Liver (tissue), 9 donors: ENCODE results near the gene NAA38. TPM values are rescaled to one million over a fixed set of nuclear protein-coding genes. Genes with fewer than 3 reads are reported as not detected.
A peak's percentile ranks its signal among the peaks of the same experiment; 100 is the strongest.

Experiments
- DNase-seq: peaks from one replicate; pipeline ENCODE4 v3.0.0-alpha.2; 2017; ENCODE audit warnings: low spot score
- H3K27ac ChIP-seq, 2 donors: one replicate each; pipeline ENCODE4 v1.7.0; 2013; ENCODE audit warnings: inconsistent platforms in 2 of 2, low read length in 2 of 2, control low read depth in 1 of 2, low read depth in 1 of 2, mild to moderate bottlenecking in 1 of 2
- H3K27me3 ChIP-seq, 4 donors: one replicate each; pipeline versions ENCODE4 v1.6.1 to v1.7.0; 2013; ENCODE audit warnings: low read length in 3 of 4, inconsistent platforms in 1 of 4, mild to moderate bottlenecking in 1 of 4, moderate library complexity in 1 of 4; ENCODE audit not compliant: control insufficient read depth in 4 of 4, insufficient read depth in 4 of 4
- H3K36me3 ChIP-seq, 4 donors: one replicate each; pipeline versions ENCODE4 v1.6.1 to v1.7.0; 2013; ENCODE audit warnings: low read length in 3 of 4, mild to moderate bottlenecking in 3 of 4, low read depth in 1 of 4, moderate library complexity in 1 of 4; ENCODE audit not compliant: control insufficient read depth in 4 of 4, insufficient read depth in 3 of 4
- H3K4me1 ChIP-seq, 4 donors: one replicate each; pipeline versions ENCODE4 v1.6.1 to v1.7.0; 2013; ENCODE audit warnings: low read length in 3 of 4, mild to moderate bottlenecking in 3 of 4, moderate library complexity in 1 of 4; ENCODE audit not compliant: control insufficient read depth in 4 of 4, insufficient read depth in 4 of 4
- H3K4me3 ChIP-seq, 3 donors: one replicate each; pipeline versions ENCODE4 v1.6.1 to v1.7.0; 2013; ENCODE audit warnings: low read length in 3 of 3, control low read depth in 1 of 3, low read depth in 1 of 3, mild to moderate bottlenecking in 1 of 3
- H3K9ac ChIP-seq, 2 donors: one replicate each; pipeline ENCODE4 v1.7.0; 2013; ENCODE audit warnings: low read length in 2 of 2, mild to moderate bottlenecking in 2 of 2, moderate library complexity in 2 of 2, control low read depth in 1 of 2, low read depth in 1 of 2
- H3K9me3 ChIP-seq, 4 donors: one replicate each; pipeline versions ENCODE4 v1.6.1 to v1.7.0; 2013; ENCODE audit warnings: low read length in 3 of 4; ENCODE audit not compliant: control insufficient read depth in 4 of 4
- EGR1 ChIP-seq, 2 donors: IDR thresholded peaks; 2 replicates each; pipeline ENCODE4 v1.6.1; 2016 to 2018; ENCODE audit warnings: antibody characterized with exemption in 2 of 2, low read depth in 2 of 2
- FOXA1 ChIP-seq: IDR thresholded peaks from 2 replicates; pipeline ENCODE4 v1.6.1; 2016; ENCODE audit warnings: antibody characterized with exemption
- FOXA2 ChIP-seq: IDR thresholded peaks from 2 replicates; pipeline ENCODE4 v1.6.1; 2016; ENCODE audit warnings: antibody characterized with exemption
- GABPA ChIP-seq, 2 donors: IDR thresholded peaks in 1 of 2; conservative IDR thresholded peaks in 1 of 2; 2 replicates each; pipeline ENCODE4 v1.6.1; 2016; ENCODE audit warnings: antibody characterized with exemption in 2 of 2, mild to moderate bottlenecking in 1 of 2, moderate library complexity in 1 of 2
- HNF4A ChIP-seq, 2 donors: conservative IDR thresholded peaks; 2 replicates each; pipeline ENCODE4 v1.6.1; 2016; ENCODE audit warnings: antibody characterized with exemption in 2 of 2, mild to moderate bottlenecking in 2 of 2
- JUND ChIP-seq, 2 donors: IDR thresholded peaks; 2 replicates each; pipeline ENCODE4 v1.6.1; 2016; ENCODE audit warnings: antibody characterized with exemption in 2 of 2
- MAX ChIP-seq: IDR thresholded peaks from 2 replicates; pipeline ENCODE4 v1.6.1; 2016; ENCODE audit warnings: antibody characterized with exemption
- NR2F2 ChIP-seq: IDR thresholded peaks from 2 replicates; pipeline ENCODE4 v1.6.1; 2016; ENCODE audit warnings: antibody characterized with exemption
- RAD21 ChIP-seq, 2 donors: IDR thresholded peaks; 2 replicates each; pipeline ENCODE4 v1.6.1; 2016; ENCODE audit warnings: antibody characterized with exemption in 2 of 2, mild to moderate bottlenecking in 2 of 2
- RXRA ChIP-seq, 2 donors: IDR thresholded peaks; 2 replicates each; pipeline ENCODE4 v1.6.1; 2017 to 2018; ENCODE audit warnings: antibody characterized with exemption in 2 of 2, mild to moderate bottlenecking in 1 of 2
- TAF1 ChIP-seq: conservative IDR thresholded peaks from 2 replicates; pipeline ENCODE4 v1.6.1; 2016; ENCODE audit warnings: antibody characterized with exemption, mild to moderate bottlenecking
- YY1 ChIP-seq: IDR thresholded peaks from 2 replicates; pipeline ENCODE4 v1.6.1; 2016; ENCODE audit warnings: antibody characterized with exemption, mild to moderate bottlenecking
- ZBTB33 ChIP-seq: IDR thresholded peaks from 2 replicates; pipeline ENCODE4 v1.6.1; 2016; ENCODE audit warnings: antibody characterized with exemption
- WGBS: extraction: QIAGEN DNeasy Blood & Tissue Kit; methylation state at CpG from one replicate; pipeline ENCODE4 v1.1.7; 2013; 5-methylcytosine and 5-hydroxymethylcytosine counted together
- polyA plus RNA-seq, 2 donors: library from polyadenylated mRNA; stranded (reverse) in 1 of 2; unstranded in 1 of 2; fragments of 200-250 nt in 1 of 2; fragments of >200 nt in 1 of 2; fragmentation: Nextera tagmentation in 1 of 2; extraction: Ambion mirVana in 1 of 2; gene quantifications; one replicate each; pipeline versions ENCODE4 v1.2.1 to v1.2.3, GENCODE V29; 2013 to 2015
- total RNA-seq, 2 donors: library from RNA; depleted of rRNA; stranded (reverse); fragments of >200 nt; gene quantifications; one replicate each; pipeline ENCODE4 v1.2.3, GENCODE V29; 2014
- TF ChIP-seq, protein P1 (sequence below): IDR thresholded peaks from 2 replicates; pipeline ENCODE4 v1.6.1; 2016; ENCODE audit warnings: antibody characterized with exemption, mild to moderate bottlenecking
- TF ChIP-seq, protein P2 (sequence below): fragments of 150-350 bp; IDR thresholded peaks from 2 replicates; pipeline ENCODE4 v1.5.1; 2017; ENCODE audit warnings: improper control_type of control experiment, low read depth, low read length; ENCODE audit not compliant: missing input control
- donor health status: healthy.
- donor health status: healthy.
- donor health status: healthy.
- donor health status: healthy.
- donor health status: healthy.

The NAA38 gene
- total and polyA plus RNA-seq, 4 donors, result 24.3 to 118 (median 56.8) TPM

- no peak for TF ChIP-seq MAX
- no peak for TF ChIP-seq NR2F2
- no peak for TF ChIP-seq FOXA1
- no peak for TF ChIP-seq JUND (IDR thresholded peaks at IDR 0.05)
- TF ChIP-seq, protein P1, sequence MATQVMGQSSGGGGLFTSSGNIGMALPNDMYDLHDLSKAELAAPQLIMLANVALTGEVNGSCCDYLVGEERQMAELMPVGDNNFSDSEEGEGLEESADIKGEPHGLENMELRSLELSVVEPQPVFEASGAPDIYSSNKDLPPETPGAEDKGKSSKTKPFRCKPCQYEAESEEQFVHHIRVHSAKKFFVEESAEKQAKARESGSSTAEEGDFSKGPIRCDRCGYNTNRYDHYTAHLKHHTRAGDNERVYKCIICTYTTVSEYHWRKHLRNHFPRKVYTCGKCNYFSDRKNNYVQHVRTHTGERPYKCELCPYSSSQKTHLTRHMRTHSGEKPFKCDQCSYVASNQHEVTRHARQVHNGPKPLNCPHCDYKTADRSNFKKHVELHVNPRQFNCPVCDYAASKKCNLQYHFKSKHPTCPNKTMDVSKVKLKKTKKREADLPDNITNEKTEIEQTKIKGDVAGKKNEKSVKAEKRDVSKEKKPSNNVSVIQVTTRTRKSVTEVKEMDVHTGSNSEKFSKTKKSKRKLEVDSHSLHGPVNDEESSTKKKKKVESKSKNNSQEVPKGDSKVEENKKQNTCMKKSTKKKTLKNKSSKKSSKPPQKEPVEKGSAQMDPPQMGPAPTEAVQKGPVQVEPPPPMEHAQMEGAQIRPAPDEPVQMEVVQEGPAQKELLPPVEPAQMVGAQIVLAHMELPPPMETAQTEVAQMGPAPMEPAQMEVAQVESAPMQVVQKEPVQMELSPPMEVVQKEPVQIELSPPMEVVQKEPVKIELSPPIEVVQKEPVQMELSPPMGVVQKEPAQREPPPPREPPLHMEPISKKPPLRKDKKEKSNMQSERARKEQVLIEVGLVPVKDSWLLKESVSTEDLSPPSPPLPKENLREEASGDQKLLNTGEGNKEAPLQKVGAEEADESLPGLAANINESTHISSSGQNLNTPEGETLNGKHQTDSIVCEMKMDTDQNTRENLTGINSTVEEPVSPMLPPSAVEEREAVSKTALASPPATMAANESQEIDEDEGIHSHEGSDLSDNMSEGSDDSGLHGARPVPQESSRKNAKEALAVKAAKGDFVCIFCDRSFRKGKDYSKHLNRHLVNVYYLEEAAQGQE, result no peak
- TF ChIP-seq GABPA (IDR thresholded peaks at IDR 0.05 in 1 of 2, conservative IDR thresholded peaks at IDR 0.05 in 1 of 2), result no peak
- no peak for TF ChIP-seq TAF1
- TF ChIP-seq FOXA2, result no peak
- WGBS, result 12% methylated on average over 8 of the region's 8 CpGs
- H3K9me3 ChIP-seq, result no peaks in the 10 kb centered on the region
- H3K27me3 ChIP-seq, result no peaks in the 10 kb centered on the region
- peak overlapping the region in 1 of 2 donors; percentile 53 for H3K9ac ChIP-seq
- no peaks in the 10 kb centered on the region for H3K36me3 ChIP-seq
- peak overlapping the region in 2 of 3 donors; percentile 19 to 32 for H3K4me3 ChIP-seq
- DNase-seq, result no peak
- peaks cover 9 to 46% (median 42%) of the 10 kb centered on the region in 4 donors for H3K4me1 ChIP-seq
- peak overlapping the region; percentile 72 to 89 for H3K27ac ChIP-seq
Measured at GRCh38 chr17:7887038-7887481, 29.7 kb upstream of the NAA38 start.

GRCh38 chr17:7886227-7887037 is 29.1 kb upstream of the NAA38 start:
- Histone ChIP-seq H3K4me1 (peaks cover 9 to 46% (median 42%) of the 10 kb centered on the region in 4 donors), H3K36me3 (no peaks in the 10 kb centered on the region), H3K4me3 (peak overlapping the region in 2 of 3 donors; percentile 14 to 69), H3K27ac (peak overlapping the region; percentile 65 to 89), H3K27me3 (no peaks in the 10 kb centered on the region), H3K9ac (peak overlapping the region in 1 of 2 donors; percentile 67), H3K9me3 (no peaks in the 10 kb centered on the region)
- DNase-seq, result peak; percentile 44
- WGBS, result 6% methylated on average over 30 of the region's 30 CpGs
- TF ChIP-seq FOXA2 (no peak), ZBTB33 (no peak), HNF4A (conservative IDR thresholded peaks at IDR 0.05) (no peak), JUND (IDR thresholded peaks at IDR 0.05) (no peak), EGR1 (IDR thresholded peaks at IDR 0.05; ENCODE audit: low read depth in 2 of 2) (no peak), MAX (no peak), FOXA1 (no peak), RXRA (IDR thresholded peaks at IDR 0.05) (no peak), RAD21 (IDR thresholded peaks at IDR 0.05) (no peak), YY1 (no peak), GABPA (IDR thresholded peaks at IDR 0.05 in 1 of 2, conservative IDR thresholded peaks at IDR 0.05 in 1 of 2) (no peak)
- TF ChIP-seq, protein P1, result no peak
- TF ChIP-seq, protein P2, sequence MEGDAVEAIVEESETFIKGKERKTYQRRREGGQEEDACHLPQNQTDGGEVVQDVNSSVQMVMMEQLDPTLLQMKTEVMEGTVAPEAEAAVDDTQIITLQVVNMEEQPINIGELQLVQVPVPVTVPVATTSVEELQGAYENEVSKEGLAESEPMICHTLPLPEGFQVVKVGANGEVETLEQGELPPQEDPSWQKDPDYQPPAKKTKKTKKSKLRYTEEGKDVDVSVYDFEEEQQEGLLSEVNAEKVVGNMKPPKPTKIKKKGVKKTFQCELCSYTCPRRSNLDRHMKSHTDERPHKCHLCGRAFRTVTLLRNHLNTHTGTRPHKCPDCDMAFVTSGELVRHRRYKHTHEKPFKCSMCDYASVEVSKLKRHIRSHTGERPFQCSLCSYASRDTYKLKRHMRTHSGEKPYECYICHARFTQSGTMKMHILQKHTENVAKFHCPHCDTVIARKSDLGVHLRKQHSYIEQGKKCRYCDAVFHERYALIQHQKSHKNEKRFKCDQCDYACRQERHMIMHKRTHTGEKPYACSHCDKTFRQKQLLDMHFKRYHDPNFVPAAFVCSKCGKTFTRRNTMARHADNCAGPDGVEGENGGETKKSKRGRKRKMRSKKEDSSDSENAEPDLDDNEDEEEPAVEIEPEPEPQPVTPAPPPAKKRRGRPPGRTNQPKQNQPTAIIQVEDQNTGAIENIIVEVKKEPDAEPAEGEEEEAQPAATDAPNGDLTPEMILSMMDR, result no peak
